PC-9 (cell line): ENCODE data around the gene EIF4G1. TPM values are rescaled to one million over a fixed set of nuclear protein-coding genes. Genes with fewer than 3 reads are reported as not detected.

Experiments used
- BruUV-seq: library from RNA; stranded (reverse); fragments of 400-500 nt; replicated peaks from 2 replicates; lab custom pipeline; 2021; lab: Mats Ljungman, UMichigan
- CTCF ChIA-PET: fragments of 300-600 bp; sonication (Branson Sonifier 250); formaldehyde crosslinking; loops from one replicate; lab custom pipeline; 2022; ENCODE audit warnings: antibody characterized with exemption; lab: Charles Lee
- POLR2A ChIA-PET: fragments of 300-600 bp; sonication (Branson Sonifier 250); formaldehyde crosslinking; loops from one replicate; lab custom pipeline; 2022; ENCODE audit warnings: antibody characterized with exemption; ENCODE audit not compliant: unreplicated experiment; lab: Charles Lee
- DNase-seq, 2 experiments: peaks; one replicate each; pipeline versions ENCODE4 v3.0.0 to v3.0.0-alpha.2; 2015 to 2022; ENCODE audit warnings: mixed read lengths in 1 of 2
- H2AFZ ChIP-seq: fragments of 200-600 bp; sonication (generic); 2 replicates; pipeline ENCODE4 v1.8.1; 2017; ENCODE audit warnings: antibody characterized with exemption
- H3F3A ChIP-seq: fragments of 200-600 bp; sonication (generic); 2 replicates; pipeline ENCODE4 v1.8.1; 2017; ENCODE audit warnings: antibody characterized with exemption, mild to moderate bottlenecking, low read depth; ENCODE audit not compliant: insufficient read depth
- H3K27ac ChIP-seq: fragments of 200-600 bp; sonication (generic); 2 replicates; pipeline ENCODE4 v1.6.1; 2016; ENCODE audit warnings: mixed run types
- H3K27me3 ChIP-seq: fragments of 200-600 bp; sonication (generic); 2 replicates; pipeline ENCODE4 v1.6.1; 2016; ENCODE audit warnings: low read depth, mixed run types; ENCODE audit not compliant: insufficient read depth
- H3K36me3 ChIP-seq: fragments of 200-600 bp; sonication (generic); 2 replicates; pipeline ENCODE4 v1.6.1; 2016; ENCODE audit warnings: low read depth, mixed run types
- H3K4me1 ChIP-seq: fragments of 200-600 bp; sonication (generic); replicated peaks from 2 replicates; pipeline ENCODE4 v1.6.1; 2016; ENCODE audit warnings: mixed run types; ENCODE audit not compliant: insufficient read depth
- H3K4me2 ChIP-seq: fragments of 200-600 bp; sonication (generic); 2 replicates; pipeline ENCODE4 v1.6.1; 2017; ENCODE audit warnings: mixed run types
- H3K4me3 ChIP-seq: fragments of 200-600 bp; sonication (generic); 2 replicates; pipeline ENCODE4 v1.6.1; 2016; ENCODE audit warnings: mixed run types
- H3K79me2 ChIP-seq: fragments of 200-600 bp; sonication (generic); 2 replicates; pipeline ENCODE4 v1.6.1; 2017; ENCODE audit warnings: low read depth, mixed run types
- H3K9me2 ChIP-seq: fragments of 200-600 bp; sonication (generic); 2 replicates; pipeline ENCODE4 v1.8.1; 2017; ENCODE audit warnings: mild to moderate bottlenecking; ENCODE audit not compliant: insufficient read depth
- H3K9me3 ChIP-seq: fragments of 200-600 bp; sonication (generic); 2 replicates; pipeline ENCODE4 v1.8.1; 2016; ENCODE audit warnings: low read depth; ENCODE audit not compliant: insufficient read depth
- H4K20me1 ChIP-seq: fragments of 200-600 bp; sonication (generic); 2 replicates; pipeline ENCODE4 v1.8.1; 2017; ENCODE audit not compliant: insufficient read depth
- CTCF ChIP-seq: fragments of 200-600 bp; sonication (generic); conservative IDR thresholded peaks from 2 replicates; pipeline ENCODE4 v1.6.1; 2017; ENCODE audit warnings: mixed run types, antibody characterized with exemption, mild to moderate bottlenecking, moderate library complexity
- EZH2 ChIP-seq: fragments of 200-600 bp; sonication (generic); IDR thresholded peaks from 2 replicates; pipeline ENCODE4 v1.8.0; 2017; ENCODE audit warnings: antibody characterized with exemption, low read depth
- intact Hi-C: fragments of 100-400 bp; cut with micrococcal nuclease; formaldehyde crosslinking; loops from one replicate; pipeline ENCODE4 v1.10.0; 2022; ENCODE audit not compliant: unreplicated experiment
- total RNA-seq: library from RNA; stranded (reverse); gene quantifications from 2 replicates; pipeline ENCODE4 v1.2.3, GENCODE V29; 2021

EIF4G1 gene
- total RNA-seq, 1 experiment from 2014 or later: 657 TPM

GRCh38 chr3:184377882-184378445, 63.6 kb downstream of the EIF4G1 start, which contains the start of gene THPO:
THPO (minus strand) TSS chr3:184378207; CDS start chr3:184376259, 1,948 bp downstream.
- POLR2A ChIA-PET: no interaction called here
- Histone ChIP-seq H2AFZ (no peak within 1 kb of the TSS), H3K27me3 (peaks cover 88% of the 10 kb centered on the region)

GRCh38 chr3:184378651-184379357, 64.4 kb downstream of the EIF4G1 start:
- no TSS peak for BruUV-seq
- intact Hi-C loops: no loop called here
- Histone ChIP-seq H2AFZ (no peak overlapping the region), H3K36me3 (no peaks in the 10 kb centered on the region), H3K4me3 (no peak overlapping the region), H3K27ac (no peak overlapping the region), H3K4me1 (no peaks in the 10 kb centered on the region), H4K20me1 (no peaks in the 10 kb centered on the region), H3K79me2 (no peaks in the 10 kb centered on the region), H3F3A (no peaks in the 10 kb centered on the region), H3K4me2 (no peak overlapping the region), H3K9me3 (no peaks in the 10 kb centered on the region), H3K27me3 (peaks cover 86% of the 10 kb centered on the region), H3K9me2 (no peaks in the 10 kb centered on the region)
- POLR2A ChIA-PET: interaction anchor here (0.6 kb wide), 1 partner anchor 345 kb away, joined by 7 read pairs; no protein-coding TSS in a partner anchor
- CTCF ChIA-PET: no interaction called here
- no peak for TF ChIP-seq EZH2
- no peak for TF ChIP-seq CTCF
- no peak for DNase-seq

More at GRCh38 chr3:184377882-184378445, 63.6 kb downstream of the EIF4G1 start, which contains the start of gene THPO:
- H3K36me3 ChIP-seq: no peaks in the 10 kb centered on the region
- H3K79me2 ChIP-seq: no peaks in the 10 kb centered on the region
- H3K4me1 ChIP-seq: no peaks in the 10 kb centered on the region
- CTCF ChIA-PET: interaction anchor here (0.6 kb wide), 1 partner anchor 27 kb away, joined by 6 read pairs; no protein-coding TSS in a partner anchor
- intact Hi-C loops: no loop called here
- TF ChIP-seq CTCF (no peak), EZH2 (no peak)
- H4K20me1 ChIP-seq: no peaks in the 10 kb centered on the region
- no peaks in the 10 kb centered on the region for H3K9me3 ChIP-seq
- DNase-seq: no peak
- no TSS peak for BruUV-seq
- H3K27ac ChIP-seq: no peak within 1 kb of the TSS
- no peak within 1 kb of the TSS for H3K4me2 ChIP-seq
- H3F3A ChIP-seq: no peaks in the 10 kb centered on the region
- H3K4me3 ChIP-seq: no peak within 1 kb of the TSS
- H3K9me2 ChIP-seq: no peaks in the 10 kb centered on the region

- peaks cover 79% of the 10 kb centered on the region for H3K27me3 ChIP-seq
- CTCF ChIA-PET: no interaction called here
- POLR2A ChIA-PET: interaction anchor here (0.6 kb wide), 2 partner anchors 118 to 345 kb away, joined by 7 to 23 read pairs; partner anchors contain the start of gene CAMK2N2
These were observed 65.2 kb downstream of the EIF4G1 start, which contains the start of gene CHRD for GRCh38 chr3:184379358-184380184. CHRD (plus strand) TSS chr3:184380054; CDS start chr3:184380319, 265 bp downstream.

More at GRCh38 chr3:184379358-184380184, 65.2 kb downstream of the EIF4G1 start, which contains the start of gene CHRD:
- H3F3A ChIP-seq: no peaks in the 10 kb centered on the region
- TF ChIP-seq EZH2 (peak; percentile 95), CTCF (no peak)
- no peak within 1 kb of the TSS for H3K27ac ChIP-seq
- H3K4me3 ChIP-seq: no peak within 1 kb of the TSS
- no peak within 1 kb of the TSS for H2AFZ ChIP-seq
- no peaks in the 10 kb centered on the region for H3K4me1 ChIP-seq
- H3K9me3 ChIP-seq: no peaks in the 10 kb centered on the region
- no peak for DNase-seq
- intact Hi-C loops: no loop called here
- no peaks in the 10 kb centered on the region for H3K9me2 ChIP-seq
- BruUV-seq: no TSS peak
- no peaks in the 10 kb centered on the region for H4K20me1 ChIP-seq
- H3K79me2 ChIP-seq: no peaks in the 10 kb centered on the region
- H3K4me2 ChIP-seq: peak within 1 kb of the TSS; percentile 55; the same call in 1 of the 2 replicates
- H3K36me3 ChIP-seq: no peaks in the 10 kb centered on the region
